HG03196 (cell line): ENCODE results near the gene KCTD14.
"Not testable (repeated sequence)": the region's sequence is repeated elsewhere in the genome, so short reads cannot be mapped to it uniquely, and the experiment has no call there.

ENCODE experiments used
- ATAC-seq: cut with Tn5 transposase; IDR thresholded peaks from one replicate; pipeline ENCODE4 v1.9.1; 2021; ENCODE audit not compliant: unreplicated experiment

Gene KCTD14

DNA sequence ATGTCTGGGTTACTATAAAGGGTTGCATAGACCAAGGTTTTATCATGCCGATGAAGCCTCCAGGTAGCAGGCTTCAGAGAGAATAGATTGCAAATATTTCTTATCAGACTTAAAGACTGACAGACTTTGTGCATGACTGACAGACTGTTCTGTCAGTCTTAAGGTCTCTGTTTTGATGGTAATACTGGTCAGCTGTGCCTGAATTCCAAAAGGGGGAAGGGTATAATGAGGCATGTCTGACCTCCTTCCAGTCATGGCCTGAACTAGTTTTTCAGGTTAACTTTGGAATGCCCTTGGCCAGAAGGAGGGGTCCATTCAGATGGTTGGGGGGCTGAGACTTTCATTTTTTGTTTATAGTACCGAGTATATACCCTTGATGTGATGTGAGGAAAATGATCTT, 4.7 kb upstream of the KCTD14 start:
- no peak for ATAC-seq

DNA sequence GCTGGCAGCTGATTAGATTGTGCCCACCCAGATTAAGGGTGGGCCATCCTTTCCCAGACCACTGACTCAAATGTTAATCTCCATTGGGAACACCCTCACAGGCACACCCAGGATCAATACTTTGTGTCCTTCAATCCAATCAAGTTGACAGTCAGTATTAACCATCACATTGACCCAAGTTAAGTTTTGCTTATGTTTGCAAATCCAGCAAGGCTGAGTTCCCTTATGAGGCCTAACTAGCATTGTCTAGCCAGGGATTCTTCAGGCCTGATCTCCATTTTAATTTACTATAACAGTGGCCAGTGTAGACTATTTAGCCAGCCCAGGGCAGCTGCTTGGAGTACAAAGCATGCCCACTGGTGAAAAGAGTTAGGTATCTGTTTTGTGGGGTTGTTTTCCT, 2.3 kb upstream of the KCTD14 start:
- ATAC-seq: no peak

DNA sequence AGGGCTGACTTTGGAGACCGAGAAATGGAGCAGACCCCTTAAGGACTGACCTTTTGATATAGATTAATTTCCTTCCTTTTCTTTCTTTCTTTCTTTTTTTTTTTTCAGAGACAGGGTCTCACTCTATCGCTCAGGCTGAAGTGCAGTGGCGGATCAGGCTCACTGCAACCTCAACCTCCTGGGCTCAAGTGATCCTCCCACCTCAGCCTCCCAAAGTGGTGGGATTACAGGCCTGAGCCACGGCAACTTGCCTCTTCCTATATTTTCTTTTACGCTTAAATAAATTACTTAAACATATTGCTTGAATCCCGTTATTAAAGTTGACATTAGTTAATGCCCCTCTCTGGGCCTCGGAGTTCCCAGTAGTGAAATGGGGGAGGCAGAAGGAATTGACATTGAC, 350 bp upstream of the KCTD14 start:
- no peak for ATAC-seq

DNA sequence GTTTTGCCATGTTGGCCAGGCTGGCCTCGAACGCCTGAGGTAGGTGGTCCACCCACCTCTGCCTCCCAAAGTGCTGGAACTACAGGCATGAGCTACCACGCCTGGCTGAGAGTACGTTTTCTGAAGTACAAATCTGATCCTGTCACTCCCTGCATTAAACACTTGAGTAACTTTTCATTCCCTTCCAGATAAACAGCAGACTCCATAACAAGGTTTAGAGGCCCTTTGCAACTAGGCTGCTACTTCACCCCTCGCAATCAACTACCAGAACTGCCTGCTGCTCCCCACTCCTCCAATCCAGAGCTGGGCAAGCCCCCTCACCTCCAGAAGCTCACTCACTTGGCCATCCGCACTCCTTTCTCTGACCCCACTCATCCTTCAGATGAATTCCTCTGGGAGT, 1.5 kb downstream of the KCTD14 start:
- ATAC-seq: no peak

DNA sequence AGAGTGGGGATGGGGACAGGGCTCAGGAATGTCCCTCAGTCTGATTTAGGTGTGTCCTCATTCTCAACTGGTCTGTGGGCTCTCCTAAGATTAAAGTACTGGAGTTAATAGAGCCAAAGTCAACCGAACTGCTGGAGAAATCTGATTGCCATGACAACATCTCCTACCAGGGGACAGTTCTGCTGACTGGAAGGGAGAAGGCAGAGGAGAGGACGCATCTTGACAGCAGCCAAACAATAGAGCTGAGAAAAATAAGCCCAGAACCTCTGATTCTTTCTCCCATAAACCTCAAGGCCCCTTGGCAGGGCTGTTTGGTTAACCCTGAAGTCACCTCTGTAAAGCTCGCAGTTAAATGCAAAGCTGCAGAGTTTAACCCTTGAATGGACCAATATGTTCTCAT, 2.8 kb downstream of the KCTD14 start:
- ATAC-seq: no peak

DNA sequence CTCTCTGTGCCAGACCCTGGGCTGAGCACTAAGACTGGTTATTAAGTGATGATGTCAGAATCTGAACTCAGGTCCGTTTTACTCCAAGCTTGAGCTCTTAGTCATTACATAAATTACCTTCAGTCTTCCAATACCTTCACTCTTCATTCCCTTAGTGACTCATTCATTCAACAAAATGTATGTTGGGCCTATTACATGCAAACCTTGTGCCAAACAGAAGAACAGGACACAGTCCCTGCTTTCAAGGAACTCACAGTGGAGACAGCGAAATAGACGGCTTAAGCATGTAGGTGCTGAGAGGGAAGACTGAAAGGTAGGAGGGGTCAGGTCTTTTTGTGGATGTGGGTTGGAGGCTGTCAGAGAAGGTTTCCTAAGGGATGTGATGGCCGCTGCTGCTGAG, 3.3 kb downstream of the KCTD14 start:
- ATAC-seq: no peak

DNA sequence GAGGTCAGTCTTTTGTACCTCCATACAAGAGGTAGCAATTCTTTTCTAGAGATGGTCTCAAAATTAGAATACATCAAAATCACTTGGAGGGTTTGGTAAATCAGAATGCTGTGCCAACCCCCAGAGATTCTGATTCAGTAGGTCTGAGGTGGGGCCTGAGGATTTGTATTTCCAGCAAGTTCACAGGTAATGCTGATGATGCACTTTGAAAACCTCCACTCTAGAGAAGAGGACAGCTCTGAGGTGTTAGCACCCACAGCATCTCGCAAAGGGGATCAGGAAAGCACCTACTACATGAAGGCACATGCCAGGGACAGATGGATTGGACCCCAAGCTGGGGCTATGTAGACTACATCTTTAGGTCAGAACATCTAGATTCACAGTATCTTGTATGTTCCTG, 7.2 kb downstream of the KCTD14 start:
- ATAC-seq: no peak

DNA sequence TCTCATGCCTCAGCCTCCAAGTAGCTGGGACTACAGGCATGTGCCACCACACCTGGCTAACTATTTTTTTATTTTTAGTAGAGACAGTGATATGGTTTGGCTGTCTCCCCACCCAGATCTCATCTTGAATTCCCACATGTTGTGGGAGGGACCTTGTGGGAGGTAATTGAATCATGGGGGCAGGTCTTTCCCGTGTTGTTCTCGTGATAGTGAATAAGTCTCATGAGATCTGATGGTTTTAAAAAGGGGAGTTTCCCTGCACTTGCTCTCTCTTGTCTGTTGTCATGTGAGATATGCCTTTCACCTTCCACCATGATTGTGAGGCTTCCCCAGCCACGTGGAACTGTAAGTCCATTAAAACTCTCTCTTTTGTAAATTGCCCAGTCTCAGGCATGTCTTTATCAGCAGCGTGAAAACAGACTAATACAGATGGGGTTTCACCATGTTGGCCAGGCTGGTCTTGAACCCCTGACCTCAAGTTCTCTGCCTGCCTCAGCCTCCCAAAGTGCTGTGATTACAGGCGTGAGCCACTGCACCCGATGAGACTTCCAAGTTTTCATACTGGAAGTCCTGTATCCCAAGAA, 8.0 kb downstream of the KCTD14 start:
- ATAC-seq: not testable (repeated sequence)

DNA sequence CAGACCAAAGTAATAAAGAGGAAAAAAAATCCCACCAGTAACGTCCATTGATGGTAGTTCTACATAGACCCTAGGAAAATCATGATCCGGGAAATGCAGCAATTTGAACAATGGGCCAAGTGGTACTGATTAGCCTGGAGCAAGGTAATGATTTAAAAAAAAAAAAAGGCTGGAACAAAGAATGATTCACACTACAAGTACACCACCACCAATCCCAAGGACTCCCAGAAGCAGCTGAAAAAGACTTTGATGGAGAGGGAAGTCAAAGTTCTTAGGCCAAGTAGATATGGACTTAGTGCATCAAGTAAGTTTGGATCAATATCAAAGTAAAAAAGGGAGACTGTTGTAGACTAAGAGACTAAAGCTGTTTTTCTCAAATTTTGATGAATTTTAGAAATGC, 11.8 kb downstream of the KCTD14 start:
- no peak for ATAC-seq

DNA sequence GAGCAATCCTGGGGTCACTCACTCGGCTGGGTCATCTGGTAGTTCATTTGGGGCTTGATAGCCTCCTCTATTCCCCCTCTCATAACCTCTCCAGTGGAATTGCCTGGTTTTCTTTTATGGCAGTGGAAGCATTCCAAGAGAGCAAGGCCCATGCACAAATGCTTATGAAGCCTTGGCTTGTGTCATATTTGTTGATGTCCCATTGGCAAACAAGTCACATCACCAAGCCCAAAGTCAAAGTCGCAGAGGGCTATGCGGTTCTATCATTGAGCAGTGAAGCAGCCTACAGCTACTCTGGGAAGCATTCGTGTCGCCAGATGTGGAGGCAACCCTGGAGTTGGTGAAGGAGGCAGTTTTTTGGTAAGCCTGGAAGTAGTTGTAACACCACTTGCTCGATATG, 12.3 kb downstream of the KCTD14 start:
- no peak for ATAC-seq

DNA sequence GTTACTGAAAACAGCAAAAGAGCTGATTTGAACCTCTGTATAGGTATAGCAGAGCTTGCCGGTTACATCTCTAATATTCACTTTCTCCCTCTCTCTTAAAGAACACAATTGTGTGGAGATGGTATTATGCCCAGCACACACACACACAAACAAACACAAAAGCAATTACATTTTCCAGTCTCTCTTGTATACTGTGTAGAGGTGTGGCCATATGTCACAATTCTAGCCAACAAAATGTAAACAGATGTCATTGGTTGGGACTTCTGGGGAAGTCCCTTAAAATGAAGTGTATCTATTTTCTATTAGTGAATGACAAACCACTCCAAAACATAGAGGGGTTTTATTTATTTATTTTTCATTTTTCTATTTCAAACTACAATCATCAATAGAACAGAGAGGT, 12.8 kb downstream of the KCTD14 start:
- no peak for ATAC-seq

DNA sequence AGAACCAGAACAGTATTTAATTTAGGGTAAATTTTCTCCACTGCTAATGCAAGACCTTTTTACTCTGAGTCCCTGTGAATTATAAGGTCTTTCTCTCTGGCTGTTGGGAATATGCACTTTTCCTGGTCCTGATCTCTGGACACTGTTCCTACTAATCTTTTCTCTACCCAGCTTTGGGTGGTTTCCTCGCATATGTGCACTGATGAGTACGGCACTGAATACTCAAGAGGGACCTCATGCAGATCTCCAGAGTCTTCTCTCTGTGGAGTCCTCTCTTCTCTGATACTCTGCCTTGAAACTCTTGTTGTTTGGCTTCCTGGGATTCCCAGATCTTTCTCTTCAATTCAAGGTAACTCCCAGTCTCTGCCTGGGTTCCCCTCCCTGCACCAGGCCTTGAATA, 14.0 kb downstream of the KCTD14 start:
- no peak for ATAC-seq

DNA sequence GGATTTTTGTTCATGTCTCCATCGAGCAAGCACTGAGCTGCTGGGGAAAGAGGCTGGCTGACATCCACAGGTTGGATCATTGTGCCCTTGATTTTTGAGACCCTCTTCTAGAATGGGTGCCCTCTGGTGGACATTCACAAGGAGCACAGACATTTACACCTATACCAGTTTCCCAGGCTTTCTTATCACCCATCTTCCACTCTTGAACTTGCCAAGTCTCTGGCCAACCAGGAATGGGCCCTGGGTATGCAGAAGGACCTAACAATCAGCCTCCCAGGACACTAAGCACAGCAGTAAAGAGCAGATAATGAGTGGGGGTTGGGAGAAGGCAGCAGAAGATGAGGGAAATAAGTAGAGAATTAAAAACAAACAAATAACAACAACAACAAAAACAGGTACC, 22.9 kb downstream of the KCTD14 start:
- ATAC-seq: peak; percentile 55

DNA sequence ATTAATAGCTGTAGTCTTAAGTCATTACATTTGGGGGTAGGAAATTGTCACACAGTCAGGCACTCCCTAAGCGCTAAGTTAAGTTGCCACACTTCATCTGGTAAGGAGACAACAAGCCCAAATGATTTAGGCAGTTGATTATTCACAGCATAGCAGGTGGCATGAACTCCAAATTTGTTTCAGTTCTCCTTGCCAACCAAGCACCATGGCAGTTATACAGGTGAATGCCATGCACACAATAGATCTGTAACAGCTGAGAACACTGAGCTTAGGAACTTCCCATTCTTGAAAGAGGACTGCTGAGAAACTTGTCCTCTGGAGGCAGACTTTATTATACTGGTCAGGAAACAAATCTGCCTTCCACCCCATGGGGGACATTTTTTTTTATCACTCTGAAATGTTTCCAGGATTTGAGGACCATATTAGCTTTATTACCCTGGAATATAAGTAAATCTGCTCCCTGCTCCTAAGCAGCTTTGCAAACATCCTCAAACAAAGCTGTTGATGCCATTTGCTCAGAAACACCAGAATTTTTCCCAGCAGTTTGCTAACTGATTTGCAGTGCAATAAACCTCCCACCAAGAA, 23.5 kb downstream of the KCTD14 start:
- no peak for ATAC-seq

DNA sequence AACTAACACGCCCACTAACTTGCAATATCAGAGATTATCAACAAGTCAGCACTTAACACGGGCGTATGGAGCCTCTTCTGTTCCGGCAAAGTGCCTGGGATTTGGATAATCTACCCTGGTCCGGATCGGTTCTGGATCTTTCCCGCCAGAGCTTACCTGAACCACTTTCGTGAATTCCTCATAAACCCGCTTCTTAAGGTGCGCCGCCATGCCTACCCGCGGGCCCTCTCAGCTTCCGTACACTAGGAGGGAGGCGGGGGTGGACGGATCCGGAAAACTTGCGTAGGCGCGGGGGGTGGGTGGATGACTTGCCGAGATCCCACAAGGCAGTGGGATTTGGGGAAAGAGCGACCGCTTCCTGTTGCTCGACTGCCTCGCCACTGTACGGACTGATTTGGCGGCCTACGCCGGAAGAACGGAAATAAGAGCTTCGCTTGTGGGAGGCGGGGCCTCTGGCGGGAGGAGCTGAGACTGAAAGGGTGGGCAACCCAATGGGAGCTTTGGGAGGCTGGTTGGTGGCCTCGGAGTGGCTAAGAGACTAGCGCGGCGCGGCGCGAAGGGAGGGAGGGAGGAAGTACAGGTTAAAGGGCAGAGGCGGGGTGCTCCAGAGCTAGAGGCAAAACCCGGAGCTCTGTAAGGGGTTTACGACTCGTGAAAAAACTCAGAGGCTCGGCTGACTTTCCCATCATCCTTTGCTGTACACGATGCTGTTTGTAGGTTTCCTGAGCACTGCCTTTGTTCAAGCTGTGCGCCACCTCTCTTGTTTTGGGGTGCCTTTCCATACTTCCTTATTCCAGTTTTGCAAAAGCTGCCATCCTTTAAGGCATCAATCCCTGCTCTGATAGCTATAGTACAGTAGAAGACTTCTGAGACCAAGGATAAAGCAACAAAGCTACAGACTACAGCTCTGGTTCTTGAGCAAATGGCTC, 28.4 kb downstream of the KCTD14 start, which contains the start of gene INTS4:
Gene INTS4, minus strand, starts transcription at position 235 of the 929 bp plus-strand sequence. Its CDS starts 25 bp downstream, at position 210.
- ATAC-seq: peak; percentile 97

DNA sequence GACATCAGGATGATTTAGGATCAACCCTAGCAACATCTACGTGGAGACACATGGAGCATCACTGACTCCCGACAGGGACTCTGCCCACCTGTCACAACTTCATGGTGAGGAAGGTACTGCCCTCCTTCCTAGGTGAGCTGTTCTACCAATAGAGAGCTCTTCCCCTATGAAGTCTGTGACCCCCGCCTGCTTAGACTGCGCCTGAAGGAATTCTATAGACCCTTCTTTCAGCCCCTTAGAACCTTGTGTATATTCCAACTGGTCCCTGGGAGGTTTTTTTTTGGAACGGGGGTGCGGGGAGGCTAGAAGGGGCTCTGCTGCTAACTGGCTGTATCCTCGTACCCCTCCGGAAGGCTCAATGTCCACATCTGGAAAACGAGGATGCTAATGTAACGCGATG, 29.2 kb downstream of the KCTD14 start:
- ATAC-seq: no peak

DNA sequence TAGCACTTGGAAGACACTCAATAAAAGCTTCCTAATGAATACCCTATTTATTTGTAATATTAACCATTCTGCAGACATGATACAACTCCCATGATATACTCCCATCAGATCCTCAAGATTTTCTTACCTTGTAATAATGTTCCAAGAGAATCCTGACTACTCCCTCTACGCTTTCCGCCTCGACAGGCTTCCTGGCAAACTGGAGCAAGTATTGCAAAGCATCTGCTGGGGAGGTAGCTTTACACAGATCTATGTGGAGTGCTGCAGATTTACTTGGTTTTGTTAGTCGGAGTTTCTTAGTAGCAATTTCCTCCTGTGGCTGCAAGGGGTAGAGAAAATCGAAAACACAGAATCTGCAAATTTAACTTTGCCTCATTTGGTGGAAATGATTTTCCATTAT, 32.1 kb downstream of the KCTD14 start:
- ATAC-seq: no peak

DNA sequence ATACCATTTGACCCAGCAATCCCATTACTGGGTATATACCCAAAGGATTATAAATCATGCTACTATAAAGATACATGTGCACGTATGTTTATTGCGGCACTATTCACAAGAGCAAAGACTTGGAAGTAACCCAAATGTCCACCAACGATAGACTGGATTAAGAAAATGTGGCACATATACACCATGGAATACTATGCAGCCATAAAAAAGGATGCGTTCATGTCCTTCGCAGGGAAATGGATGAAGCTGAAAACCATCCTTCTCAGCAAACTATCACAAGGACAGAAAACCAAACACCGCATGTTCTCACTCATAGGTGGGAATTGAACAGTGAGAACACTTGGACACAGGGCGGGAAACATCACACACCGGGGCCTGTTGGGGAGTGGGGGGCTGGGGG, 36.6 kb downstream of the KCTD14 start:
- ATAC-seq: not testable (repeated sequence)

DNA sequence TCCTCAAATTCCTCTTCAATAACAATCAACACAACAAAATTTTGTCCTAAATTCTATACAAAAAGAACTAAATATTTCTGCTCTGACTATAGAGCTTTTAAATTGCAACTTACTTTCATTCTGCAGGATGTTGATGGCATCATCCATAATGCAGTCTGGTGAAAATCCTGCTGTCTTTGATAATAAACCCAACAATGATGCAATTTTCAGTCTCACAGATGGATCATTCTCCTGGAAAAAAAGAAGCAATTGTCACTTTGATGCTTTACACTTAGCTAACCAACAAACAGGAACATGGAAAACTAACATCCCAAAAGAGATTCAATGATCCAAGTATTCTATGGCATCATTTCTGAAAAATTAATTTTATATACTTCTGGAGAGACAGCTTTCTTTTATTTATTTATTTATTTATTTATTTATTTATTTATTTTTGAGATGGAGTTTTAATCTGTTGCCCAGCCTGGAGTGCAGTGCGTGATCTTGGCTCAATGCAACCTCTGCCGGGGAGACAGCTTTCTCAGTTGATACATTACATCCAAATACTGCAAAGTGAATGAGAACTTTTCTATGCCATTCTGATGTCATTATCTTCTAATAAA, 41.6 kb downstream of the KCTD14 start:
- no peak for ATAC-seq

DNA sequence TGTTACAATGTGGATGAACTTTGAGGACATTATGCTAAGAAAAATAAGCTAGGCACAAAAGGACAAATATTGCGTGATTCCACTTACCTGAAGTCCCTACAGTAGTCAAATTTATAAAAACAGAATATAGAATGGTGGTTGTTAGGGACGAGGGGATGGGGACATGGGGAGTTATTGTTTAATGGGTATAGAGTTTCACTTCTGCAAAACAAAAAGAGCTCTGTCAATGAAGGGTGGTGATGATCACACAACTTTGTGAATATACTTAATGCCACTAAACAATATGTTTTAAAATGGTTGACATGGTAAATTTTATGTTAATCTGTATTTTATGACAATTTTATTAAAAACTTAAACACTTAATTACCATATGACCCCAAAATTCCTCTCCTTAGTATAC, 54.7 kb downstream of the KCTD14 start:
- peak; percentile 65 for ATAC-seq

DNA sequence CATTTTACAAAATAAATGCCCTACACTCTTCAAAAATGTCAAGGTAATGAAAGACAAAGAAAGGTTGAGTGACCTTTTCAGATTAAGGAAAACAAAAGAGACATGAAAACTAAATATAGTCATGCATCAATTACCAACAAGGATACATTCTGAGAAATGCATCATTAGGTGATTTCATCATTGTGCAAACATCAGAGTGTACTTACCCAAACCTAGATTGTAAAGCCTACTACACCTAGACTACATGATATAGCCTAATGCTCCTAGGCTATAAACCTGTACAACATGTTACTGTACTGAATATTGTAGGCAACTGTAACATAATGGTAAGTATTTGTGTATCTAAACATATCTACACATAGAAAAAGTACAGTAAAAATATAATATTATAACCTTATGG, 55.3 kb downstream of the KCTD14 start:
- no peak for ATAC-seq

DNA sequence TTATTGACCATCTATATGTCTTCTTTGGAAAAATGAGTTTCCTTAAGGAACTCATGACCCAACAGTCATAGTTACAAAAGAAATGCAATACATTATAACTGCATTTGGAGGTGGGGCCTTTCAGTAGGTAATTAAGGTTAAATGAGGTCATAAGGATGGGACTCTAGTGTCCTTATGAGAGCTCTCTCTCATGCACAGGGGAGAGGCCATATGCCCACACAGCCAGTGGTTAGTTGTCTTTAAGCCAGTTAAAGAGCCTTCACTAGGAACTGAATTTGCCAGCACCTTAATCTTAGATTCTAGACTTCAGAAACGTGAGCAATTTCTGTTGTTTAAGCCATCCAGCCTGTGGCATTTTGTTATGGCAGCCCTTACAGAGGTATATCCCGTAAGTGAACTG, 56.0 kb downstream of the KCTD14 start:
- ATAC-seq: no peak
